ENCODE results near the gene HNF4A.

The HNF4A gene

DNA sequence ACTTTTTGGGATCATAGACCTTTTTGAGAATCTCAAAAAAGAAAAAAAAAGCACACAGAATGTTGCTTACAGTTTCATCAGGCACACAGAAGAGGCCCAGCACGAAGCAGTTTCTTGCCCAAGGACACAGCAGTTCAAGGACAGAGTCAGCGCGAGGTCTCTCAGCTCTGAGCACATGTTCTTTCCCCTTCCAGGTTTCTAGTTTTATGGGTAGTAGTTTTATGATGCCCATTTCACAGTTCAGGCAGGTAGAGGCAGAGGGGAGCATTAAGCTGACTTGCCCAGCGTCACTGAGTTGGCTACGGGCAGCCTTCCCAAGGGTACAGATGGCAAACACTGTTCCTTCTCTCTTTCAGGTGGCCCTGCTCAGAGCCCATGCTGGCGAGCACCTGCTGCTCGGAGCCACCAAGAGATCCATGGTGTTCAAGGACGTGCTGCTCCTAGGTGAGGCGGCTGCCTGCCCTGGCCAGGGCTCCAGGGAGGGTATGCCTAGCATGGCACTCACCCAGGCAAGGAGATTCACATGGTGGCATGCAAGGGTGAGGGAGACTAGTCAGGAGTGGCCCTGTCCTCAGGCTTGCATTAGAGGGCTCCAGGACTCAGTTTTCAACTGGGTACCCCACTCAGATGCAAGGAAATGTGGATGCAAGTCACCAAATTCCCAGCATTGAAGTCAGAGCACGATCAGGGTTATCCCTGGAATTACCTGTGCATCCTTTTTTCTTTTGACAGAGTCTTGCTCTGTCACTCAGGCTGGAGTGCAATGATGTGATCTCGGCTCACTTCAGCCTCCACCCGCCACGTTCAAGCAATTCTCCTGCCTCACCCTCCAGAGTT lies 62.8 kb downstream of the HNF4A start:
- H3K9ac ChIP-seq (ENCODE audit: low read depth, low read length) = no peak overlapping the region
- H3K4me3 ChIP-seq (ENCODE audit: low read depth, low read length) = no peak overlapping the region
- H3K27ac ChIP-seq (ENCODE audit: low read depth, low read length) = no peak overlapping the region
- H3K36me3 ChIP-seq (ENCODE audit: control insufficient read depth, insufficient read depth, low read length) = no peaks in the 10 kb centered on the region
- H3K9me3 ChIP-seq (ENCODE audit: control insufficient read depth, insufficient read depth, low read length) = no peaks in the 10 kb centered on the region
- H3K27me3 ChIP-seq (ENCODE audit: control insufficient read depth, insufficient read depth, low read length) = no peaks in the 10 kb centered on the region
- H3K4me1 ChIP-seq (ENCODE audit: control insufficient read depth, insufficient read depth, low read length) = no peaks in the 10 kb centered on the region

DNA sequence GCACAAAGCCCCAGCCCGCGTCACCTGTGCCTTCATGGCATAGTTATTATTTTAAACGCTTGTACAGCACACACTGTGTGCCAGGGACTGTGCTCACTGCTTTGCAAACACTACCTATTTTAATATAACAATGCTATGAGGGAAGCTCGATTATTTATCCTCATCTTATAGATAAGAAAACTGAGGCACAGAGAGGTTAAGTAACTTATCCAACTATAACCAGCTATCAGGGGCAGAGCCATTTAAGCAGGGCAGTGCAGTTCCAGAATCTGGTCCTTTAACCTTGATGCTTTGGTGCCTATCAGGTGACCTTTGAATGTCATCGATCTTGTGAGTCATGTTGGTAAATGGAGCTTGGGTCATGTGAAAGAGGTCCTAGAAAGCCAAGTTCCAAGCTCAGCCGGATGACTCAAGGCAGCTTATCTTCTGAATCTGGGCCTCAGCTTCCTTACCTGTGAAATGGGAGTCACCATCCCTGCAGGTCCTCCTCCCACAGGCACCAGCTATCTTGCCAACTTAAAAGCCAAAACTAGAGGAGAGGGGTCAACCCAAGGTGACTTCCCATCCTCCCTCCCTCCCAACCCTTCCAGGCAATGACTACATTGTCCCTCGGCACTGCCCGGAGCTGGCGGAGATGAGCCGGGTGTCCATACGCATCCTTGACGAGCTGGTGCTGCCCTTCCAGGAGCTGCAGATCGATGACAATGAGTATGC lies 63.8 kb downstream of the HNF4A start:
- no peak overlapping the region for H3K27ac ChIP-seq (ENCODE audit: low read depth, low read length)
- H3K4me1 ChIP-seq (ENCODE audit: control insufficient read depth, insufficient read depth, low read length) = no peaks in the 10 kb centered on the region
- no peaks in the 10 kb centered on the region for H3K27me3 ChIP-seq (ENCODE audit: control insufficient read depth, insufficient read depth, low read length)
- no peaks in the 10 kb centered on the region for H3K9me3 ChIP-seq (ENCODE audit: control insufficient read depth, insufficient read depth, low read length)
- no peak overlapping the region for H3K4me3 ChIP-seq (ENCODE audit: low read depth, low read length)
- H3K36me3 ChIP-seq (ENCODE audit: control insufficient read depth, insufficient read depth, low read length) = no peaks in the 10 kb centered on the region
- no peak overlapping the region for H3K9ac ChIP-seq (ENCODE audit: low read depth, low read length)

DNA sequence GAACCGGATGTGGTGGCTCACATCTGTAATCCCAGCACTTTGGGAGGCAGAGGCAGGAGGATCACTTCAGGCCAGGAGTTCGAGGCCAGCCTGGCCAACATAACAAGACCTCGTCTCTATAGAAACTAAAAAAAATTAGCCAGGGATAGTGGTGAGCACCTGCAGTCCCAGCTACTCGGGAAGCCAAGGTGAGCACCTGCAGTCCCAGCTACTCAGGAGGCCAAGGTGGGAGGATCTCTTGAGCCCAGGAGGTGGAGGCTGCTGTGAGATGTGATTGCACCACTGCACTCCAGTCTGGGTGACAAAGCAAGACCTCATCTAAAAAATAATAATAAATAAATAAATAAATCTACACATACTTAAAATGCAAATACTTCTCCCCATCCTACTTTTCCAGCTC lies 65.0 kb downstream of the HNF4A start:
- Histone ChIP-seq H3K27me3 (ENCODE audit: control insufficient read depth, insufficient read depth, low read length) (no peaks in the 10 kb centered on the region), H3K9ac (ENCODE audit: low read depth, low read length) (no peak overlapping the region), H3K27ac (ENCODE audit: low read depth, low read length) (no peak overlapping the region), H3K9me3 (ENCODE audit: control insufficient read depth, insufficient read depth, low read length) (no peaks in the 10 kb centered on the region), H3K4me3 (ENCODE audit: low read depth, low read length) (no peak overlapping the region), H3K36me3 (ENCODE audit: control insufficient read depth, insufficient read depth, low read length) (no peaks in the 10 kb centered on the region), H3K4me1 (ENCODE audit: control insufficient read depth, insufficient read depth, low read length) (no peaks in the 10 kb centered on the region)

DNA sequence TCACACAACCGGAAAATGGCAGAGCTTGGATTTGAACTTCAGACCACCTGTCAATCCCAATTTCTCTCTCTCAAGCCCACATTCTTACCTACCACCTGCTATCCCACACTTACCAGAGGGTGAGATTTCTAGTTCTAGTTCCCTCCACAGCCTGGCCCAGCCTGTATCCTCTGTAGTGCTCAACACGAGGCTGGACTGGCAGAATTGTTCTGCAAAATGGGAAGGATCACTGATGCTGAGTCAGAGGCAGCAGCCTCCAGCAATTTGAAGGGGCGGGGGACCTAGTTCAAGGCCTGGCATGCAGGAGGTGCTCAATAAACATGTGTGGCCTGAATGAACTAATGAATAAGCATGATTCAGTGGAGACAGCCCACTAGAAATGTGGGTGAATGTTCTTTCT lies 66.6 kb downstream of the HNF4A start:
- no peak overlapping the region for H3K27ac ChIP-seq (ENCODE audit: low read depth, low read length)
- H3K36me3 ChIP-seq (ENCODE audit: control insufficient read depth, insufficient read depth, low read length) = no peaks in the 10 kb centered on the region
- no peaks in the 10 kb centered on the region for H3K27me3 ChIP-seq (ENCODE audit: control insufficient read depth, insufficient read depth, low read length)
- no peaks in the 10 kb centered on the region for H3K4me1 ChIP-seq (ENCODE audit: control insufficient read depth, insufficient read depth, low read length)
- H3K9me3 ChIP-seq (ENCODE audit: control insufficient read depth, insufficient read depth, low read length) = no peaks in the 10 kb centered on the region
- H3K9ac ChIP-seq (ENCODE audit: low read depth, low read length) = no peak overlapping the region
- no peak overlapping the region for H3K4me3 ChIP-seq (ENCODE audit: low read depth, low read length)

DNA sequence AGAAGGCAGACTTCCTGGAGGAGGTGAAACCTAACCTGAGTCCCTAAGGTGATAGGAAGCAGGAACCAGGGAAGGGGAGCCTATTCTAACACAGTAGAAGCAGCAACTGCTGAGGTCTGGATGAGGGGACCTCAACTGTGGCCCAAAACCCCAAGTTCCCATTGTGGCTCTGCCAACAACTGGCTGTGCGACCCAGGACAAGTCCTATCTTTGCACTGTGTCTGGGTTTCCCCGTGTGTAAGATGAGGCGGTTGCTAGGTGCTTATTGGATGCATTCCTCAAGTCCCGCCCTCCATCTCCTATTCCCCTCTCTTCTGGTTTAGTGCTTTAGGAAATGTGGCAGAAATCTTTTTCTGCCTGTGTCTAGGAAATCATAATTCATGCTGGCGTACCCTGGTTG lies 68.0 kb downstream of the HNF4A start:
- no peak overlapping the region for H3K9ac ChIP-seq (ENCODE audit: low read depth, low read length)
- no peaks in the 10 kb centered on the region for H3K36me3 ChIP-seq (ENCODE audit: control insufficient read depth, insufficient read depth, low read length)
- H3K27me3 ChIP-seq (ENCODE audit: control insufficient read depth, insufficient read depth, low read length) = no peaks in the 10 kb centered on the region
- H3K4me3 ChIP-seq (ENCODE audit: low read depth, low read length) = no peak overlapping the region
- no peaks in the 10 kb centered on the region for H3K4me1 ChIP-seq (ENCODE audit: control insufficient read depth, insufficient read depth, low read length)
- no peak overlapping the region for H3K27ac ChIP-seq (ENCODE audit: low read depth, low read length)
- no peaks in the 10 kb centered on the region for H3K9me3 ChIP-seq (ENCODE audit: control insufficient read depth, insufficient read depth, low read length)

DNA sequence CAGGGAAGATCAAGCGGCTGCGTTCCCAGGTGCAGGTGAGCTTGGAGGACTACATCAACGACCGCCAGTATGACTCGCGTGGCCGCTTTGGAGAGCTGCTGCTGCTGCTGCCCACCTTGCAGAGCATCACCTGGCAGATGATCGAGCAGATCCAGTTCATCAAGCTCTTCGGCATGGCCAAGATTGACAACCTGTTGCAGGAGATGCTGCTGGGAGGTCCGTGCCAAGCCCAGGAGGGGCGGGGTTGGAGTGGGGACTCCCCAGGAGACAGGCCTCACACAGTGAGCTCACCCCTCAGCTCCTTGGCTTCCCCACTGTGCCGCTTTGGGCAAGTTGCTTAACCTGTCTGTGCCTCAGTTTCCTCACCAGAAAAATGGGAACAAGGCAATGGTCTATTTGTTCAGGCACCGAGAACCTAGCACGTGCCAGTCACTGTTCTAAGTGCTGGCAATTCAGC lies 68.6 kb downstream of the HNF4A start:
- no peaks in the 10 kb centered on the region for H3K36me3 ChIP-seq (ENCODE audit: control insufficient read depth, insufficient read depth, low read length)
- H3K9me3 ChIP-seq (ENCODE audit: control insufficient read depth, insufficient read depth, low read length) = no peaks in the 10 kb centered on the region
- H3K9ac ChIP-seq (ENCODE audit: low read depth, low read length) = no peak overlapping the region
- peak overlapping the region; percentile 41 for H3K27ac ChIP-seq (ENCODE audit: low read depth, low read length)
- H3K27me3 ChIP-seq (ENCODE audit: control insufficient read depth, insufficient read depth, low read length) = no peaks in the 10 kb centered on the region
- H3K4me1 ChIP-seq (ENCODE audit: control insufficient read depth, insufficient read depth, low read length) = no peaks in the 10 kb centered on the region
- no peak overlapping the region for H3K4me3 ChIP-seq (ENCODE audit: low read depth, low read length)

DNA sequence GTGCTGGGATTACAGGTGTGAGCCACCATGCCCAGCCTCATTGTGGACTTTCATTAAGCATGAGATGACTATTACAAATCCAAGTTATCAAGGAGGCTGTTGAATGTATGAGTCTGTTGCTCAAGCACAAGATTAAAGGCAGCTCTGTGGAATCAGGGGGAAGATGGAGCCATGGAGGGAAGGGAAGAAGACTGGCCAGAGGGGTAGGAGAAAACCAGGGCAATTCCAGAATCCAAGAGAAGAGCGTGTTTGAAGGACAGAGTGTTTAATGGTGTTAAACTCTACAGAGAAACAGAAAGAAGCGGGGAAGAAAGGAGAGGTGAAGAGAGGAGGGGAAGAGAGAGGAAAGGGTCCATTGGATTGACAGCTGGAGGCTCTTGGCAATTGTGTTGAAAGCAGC lies 70.4 kb downstream of the HNF4A start:
- Histone ChIP-seq H3K27me3 (ENCODE audit: control insufficient read depth, insufficient read depth, low read length) (no peaks in the 10 kb centered on the region), H3K36me3 (ENCODE audit: control insufficient read depth, insufficient read depth, low read length) (no peaks in the 10 kb centered on the region), H3K27ac (ENCODE audit: low read depth, low read length) (no peak overlapping the region), H3K4me3 (ENCODE audit: low read depth, low read length) (no peak overlapping the region), H3K9me3 (ENCODE audit: control insufficient read depth, insufficient read depth, low read length) (no peaks in the 10 kb centered on the region), H3K4me1 (ENCODE audit: control insufficient read depth, insufficient read depth, low read length) (no peaks in the 10 kb centered on the region), H3K9ac (ENCODE audit: low read depth, low read length) (no peak overlapping the region)

DNA sequence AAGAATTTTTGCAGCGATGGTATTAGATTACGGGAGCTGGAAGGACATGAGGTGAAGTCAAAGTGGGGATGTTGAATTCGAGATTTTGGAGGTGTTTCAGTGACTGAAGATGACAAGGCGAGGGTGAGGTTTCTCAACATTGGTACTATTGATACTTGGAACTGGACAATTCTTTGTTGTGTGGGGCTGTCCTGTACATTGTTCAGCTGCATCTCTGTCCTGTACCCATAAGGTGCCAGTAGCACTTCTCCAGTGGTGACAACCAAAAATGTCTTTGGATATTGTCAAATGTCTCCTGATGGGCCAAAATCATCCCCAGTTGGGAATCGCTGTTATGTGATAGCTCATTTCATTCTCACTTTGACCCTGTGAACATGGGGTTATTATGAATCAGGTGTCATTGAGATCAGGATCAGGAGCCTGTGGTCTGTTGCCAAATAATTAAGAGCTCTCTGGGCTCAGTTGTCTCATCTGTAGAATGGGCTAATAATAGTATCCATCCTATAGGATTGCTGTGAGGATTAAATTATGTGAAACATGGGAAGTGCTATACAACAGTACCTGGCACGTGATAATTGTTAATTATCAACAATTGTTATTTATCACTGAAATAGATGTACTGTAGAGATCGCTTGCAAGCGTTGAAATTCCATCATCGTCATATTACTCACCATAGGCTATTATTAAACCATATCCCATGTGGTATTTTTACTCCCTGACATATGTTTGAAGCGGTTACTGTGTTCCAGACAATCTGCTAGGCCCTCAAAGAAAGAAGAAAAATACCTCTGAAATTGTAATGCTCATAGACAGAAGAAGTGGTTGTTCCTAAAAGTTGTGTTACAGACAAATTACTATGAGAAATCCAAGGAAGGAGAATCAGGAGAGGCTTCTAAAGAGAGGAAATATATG lies 71.6 kb downstream of the HNF4A start:
- H3K27ac ChIP-seq (ENCODE audit: low read depth, low read length) = no peak overlapping the region
- no peak overlapping the region for H3K4me3 ChIP-seq (ENCODE audit: low read depth, low read length)
- H3K27me3 ChIP-seq (ENCODE audit: control insufficient read depth, insufficient read depth, low read length) = no peaks in the 10 kb centered on the region
- H3K36me3 ChIP-seq (ENCODE audit: control insufficient read depth, insufficient read depth, low read length) = no peaks in the 10 kb centered on the region
- no peak overlapping the region for H3K9ac ChIP-seq (ENCODE audit: low read depth, low read length)
- no peaks in the 10 kb centered on the region for H3K4me1 ChIP-seq (ENCODE audit: control insufficient read depth, insufficient read depth, low read length)
- no peaks in the 10 kb centered on the region for H3K9me3 ChIP-seq (ENCODE audit: control insufficient read depth, insufficient read depth, low read length)

DNA sequence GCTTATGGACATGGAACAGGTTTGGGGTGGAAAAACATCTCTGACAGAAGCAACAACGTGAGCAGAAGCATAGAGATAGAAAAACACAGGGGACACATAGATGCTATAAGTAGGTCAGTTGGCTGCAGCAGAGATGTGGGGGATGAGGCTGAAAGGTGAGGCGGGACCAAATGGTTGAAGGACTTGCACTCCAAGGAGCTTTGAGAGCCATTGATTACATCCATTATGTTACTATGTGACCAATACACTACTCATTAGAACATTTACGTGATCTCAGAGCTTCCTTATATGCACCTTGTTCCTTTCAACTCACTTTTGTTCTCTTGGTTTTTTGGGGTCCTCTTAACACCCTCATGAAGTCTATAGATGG lies 72.3 kb downstream of the HNF4A start:
- no peaks in the 10 kb centered on the region for H3K4me1 ChIP-seq (ENCODE audit: control insufficient read depth, insufficient read depth, low read length)
- no peaks in the 10 kb centered on the region for H3K36me3 ChIP-seq (ENCODE audit: control insufficient read depth, insufficient read depth, low read length)
- H3K9me3 ChIP-seq (ENCODE audit: control insufficient read depth, insufficient read depth, low read length) = no peaks in the 10 kb centered on the region
- H3K4me3 ChIP-seq (ENCODE audit: low read depth, low read length) = no peak overlapping the region
- no peak overlapping the region for H3K9ac ChIP-seq (ENCODE audit: low read depth, low read length)
- no peaks in the 10 kb centered on the region for H3K27me3 ChIP-seq (ENCODE audit: control insufficient read depth, insufficient read depth, low read length)
- no peak overlapping the region for H3K27ac ChIP-seq (ENCODE audit: low read depth, low read length)

DNA sequence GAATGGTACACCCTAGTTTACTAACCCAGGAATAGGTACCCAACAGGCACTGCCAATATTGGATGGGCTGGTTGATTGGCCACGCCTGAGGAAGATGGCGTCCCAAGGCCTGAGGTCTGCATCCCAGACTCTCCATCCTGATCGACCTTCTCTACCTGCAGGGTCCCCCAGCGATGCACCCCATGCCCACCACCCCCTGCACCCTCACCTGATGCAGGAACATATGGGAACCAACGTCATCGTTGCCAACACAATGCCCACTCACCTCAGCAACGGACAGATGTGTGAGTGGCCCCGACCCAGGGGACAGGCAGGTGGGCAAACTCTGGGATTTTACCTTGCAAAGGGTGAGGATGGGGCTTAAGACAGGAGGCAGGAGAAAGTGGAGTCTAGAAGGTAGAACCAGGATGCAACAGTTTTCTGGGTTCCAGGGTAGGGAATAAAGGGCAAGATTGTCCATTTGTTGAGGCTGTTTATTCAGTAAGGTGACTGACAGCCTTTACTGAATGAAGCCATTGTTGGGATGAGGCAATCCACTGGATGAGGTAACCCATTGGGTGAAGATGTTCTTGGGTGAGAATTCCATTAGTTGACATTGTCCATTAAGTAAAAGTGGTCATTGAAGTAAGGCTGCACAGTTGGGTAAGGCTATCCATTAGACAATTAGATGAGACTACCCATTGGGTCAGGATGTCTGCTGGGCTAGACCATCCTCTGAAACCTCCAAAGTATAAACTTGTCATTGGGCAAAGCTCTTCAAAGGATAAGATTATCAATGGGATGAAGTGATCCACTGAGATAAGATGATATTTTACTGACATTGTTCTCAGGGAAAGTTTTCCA lies 72.9 kb downstream of the HNF4A start:
- H3K4me3 ChIP-seq (ENCODE audit: low read depth, low read length) = no peak overlapping the region
- H3K9me3 ChIP-seq (ENCODE audit: control insufficient read depth, insufficient read depth, low read length) = no peaks in the 10 kb centered on the region

More for the DNA sequence above, 72.9 kb downstream of the HNF4A start:
- no peak overlapping the region for H3K9ac ChIP-seq (ENCODE audit: low read depth, low read length)
- no peaks in the 10 kb centered on the region for H3K27me3 ChIP-seq (ENCODE audit: control insufficient read depth, insufficient read depth, low read length)
- H3K27ac ChIP-seq (ENCODE audit: low read depth, low read length) = no peak overlapping the region
- no peaks in the 10 kb centered on the region for H3K36me3 ChIP-seq (ENCODE audit: control insufficient read depth, insufficient read depth, low read length)
- no peaks in the 10 kb centered on the region for H3K4me1 ChIP-seq (ENCODE audit: control insufficient read depth, insufficient read depth, low read length)
